Measurements from ENCODE around the gene RSPO4.

RSPO4 gene

GRCh38 chr20:971346-971745 is 30.8 kb downstream of the RSPO4 start:
- DNase-seq: no peak

- DNase-seq: no peak
Observed at GRCh38 chr20:969868-970267, 32.2 kb downstream of the RSPO4 start.

- DNase-seq: peak in 1 of 56 donors; percentile 8
Observed at GRCh38 chr20:967796-968742, 34.0 kb downstream of the RSPO4 start.

- DNase-seq: peak in 2 of 56 donors; percentile 3 to 36
Observed at GRCh38 chr20:965956-966355, 36.2 kb downstream of the RSPO4 start.

GRCh38 chr20:963795-964194 is 38.3 kb downstream of the RSPO4 start:
- DNase-seq: no peak

GRCh38 chr20:962683-963082 is 39.4 kb downstream of the RSPO4 start:
- no peak for DNase-seq

GRCh38 chr20:962223-962622 is 39.9 kb downstream of the RSPO4 start:
- no peak for DNase-seq

GRCh38 chr20:961768-962167 is 40.3 kb downstream of the RSPO4 start:
- DNase-seq: no peak

- DNase-seq: no peak
Observed at GRCh38 chr20:959996-960615, 42.0 kb downstream of the RSPO4 start.

- DNase-seq: no peak
Observed at GRCh38 chr20:958936-959815, 42.9 kb downstream of the RSPO4 start.

GRCh38 chr20:957544-957943 is 44.6 kb downstream of the RSPO4 start:
- DNase-seq: no peak

- DNase-seq: peak in 47 of 56 donors; percentile 4 to 75 (median 37)
Observed at GRCh38 chr20:956330-956951, 45.7 kb downstream of the RSPO4 start.

- no peak for DNase-seq
Observed at GRCh38 chr20:955656-956055, 46.5 kb downstream of the RSPO4 start.

GRCh38 chr20:955111-955510 is 47.0 kb downstream of the RSPO4 start:
- no peak for DNase-seq

GRCh38 chr20:953742-954141 is 48.4 kb downstream of the RSPO4 start:
- no peak for DNase-seq

- DNase-seq: no peak
Observed at GRCh38 chr20:952196-952795, 49.8 kb downstream of the RSPO4 start.

GRCh38 chr20:951384-952169 is 50.5 kb downstream of the RSPO4 start:
- DNase-seq: no peak

- no peak for DNase-seq
Observed at GRCh38 chr20:949717-950116, 52.4 kb downstream of the RSPO4 start.

- DNase-seq: no peak
Observed at GRCh38 chr20:946826-947225, 55.3 kb downstream of the RSPO4 start.

GRCh38 chr20:945841-946240 is 56.3 kb downstream of the RSPO4 start:
- DNase-seq: no peak

Measured in nucleus accumbens (tissue), 56 donors.